ENCODE measurements around the gene SPHK1.
A peak's percentile ranks its signal among the peaks of the same experiment; 100 is the strongest.
"Not testable (repeated sequence)": the region's sequence is repeated elsewhere in the genome, so short reads cannot be mapped to it uniquely, and the experiment has no call there.

Gene SPHK1, protein sequence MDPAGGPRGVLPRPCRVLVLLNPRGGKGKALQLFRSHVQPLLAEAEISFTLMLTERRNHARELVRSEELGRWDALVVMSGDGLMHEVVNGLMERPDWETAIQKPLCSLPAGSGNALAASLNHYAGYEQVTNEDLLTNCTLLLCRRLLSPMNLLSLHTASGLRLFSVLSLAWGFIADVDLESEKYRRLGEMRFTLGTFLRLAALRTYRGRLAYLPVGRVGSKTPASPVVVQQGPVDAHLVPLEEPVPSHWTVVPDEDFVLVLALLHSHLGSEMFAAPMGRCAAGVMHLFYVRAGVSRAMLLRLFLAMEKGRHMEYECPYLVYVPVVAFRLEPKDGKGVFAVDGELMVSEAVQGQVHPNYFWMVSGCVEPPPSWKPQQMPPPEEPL

DNA sequence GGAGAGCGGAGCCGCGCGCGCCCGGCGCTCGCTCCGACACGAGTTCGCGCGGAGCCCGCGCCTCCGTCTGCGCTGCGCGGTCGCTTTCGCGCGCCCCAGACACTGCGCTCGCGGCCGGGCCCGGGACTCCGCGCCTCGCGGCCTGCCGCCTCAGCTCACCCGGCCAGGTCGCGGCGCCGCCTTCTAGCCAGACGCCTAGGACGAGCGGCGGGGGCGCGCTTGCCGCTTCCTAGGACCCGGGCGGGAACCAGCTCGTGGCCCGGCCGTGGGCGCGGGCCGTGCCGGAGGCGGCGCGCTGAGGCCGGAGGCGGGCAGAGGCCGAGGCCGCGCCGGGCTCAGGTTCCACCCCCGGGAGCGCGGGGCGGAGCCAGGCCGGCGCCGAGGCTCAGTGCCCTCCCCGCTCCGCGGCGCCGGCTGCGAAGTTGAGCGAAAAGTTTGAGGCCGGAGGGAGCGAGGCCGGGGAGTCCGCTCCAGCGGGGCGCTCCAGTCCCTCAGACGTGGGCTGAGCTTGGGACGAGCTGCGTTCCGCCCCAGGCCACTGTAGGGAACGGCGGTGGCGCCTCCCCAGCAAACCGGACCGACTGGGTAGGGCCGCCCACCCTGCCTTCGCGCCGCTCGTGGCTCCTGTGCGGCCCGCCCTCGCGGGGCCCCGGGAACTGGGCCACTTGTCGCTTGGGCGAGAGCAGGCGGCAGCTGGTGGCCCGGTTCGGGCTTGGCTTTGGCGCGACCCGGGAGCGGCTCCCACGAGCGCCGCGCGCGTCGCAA, at the start of gene SPHK1:
SPHK1 (plus strand) TSS at position 388 of the 765 bp plus-strand sequence. CDS start 1,036 bp downstream, outside the sequence.
- peak; percentile 72 for DNase-seq

GRCh38 chr17:76335716-76336381, 48.6 kb upstream of the SPHK1 start:
- DNase-seq = no peak

DNA sequence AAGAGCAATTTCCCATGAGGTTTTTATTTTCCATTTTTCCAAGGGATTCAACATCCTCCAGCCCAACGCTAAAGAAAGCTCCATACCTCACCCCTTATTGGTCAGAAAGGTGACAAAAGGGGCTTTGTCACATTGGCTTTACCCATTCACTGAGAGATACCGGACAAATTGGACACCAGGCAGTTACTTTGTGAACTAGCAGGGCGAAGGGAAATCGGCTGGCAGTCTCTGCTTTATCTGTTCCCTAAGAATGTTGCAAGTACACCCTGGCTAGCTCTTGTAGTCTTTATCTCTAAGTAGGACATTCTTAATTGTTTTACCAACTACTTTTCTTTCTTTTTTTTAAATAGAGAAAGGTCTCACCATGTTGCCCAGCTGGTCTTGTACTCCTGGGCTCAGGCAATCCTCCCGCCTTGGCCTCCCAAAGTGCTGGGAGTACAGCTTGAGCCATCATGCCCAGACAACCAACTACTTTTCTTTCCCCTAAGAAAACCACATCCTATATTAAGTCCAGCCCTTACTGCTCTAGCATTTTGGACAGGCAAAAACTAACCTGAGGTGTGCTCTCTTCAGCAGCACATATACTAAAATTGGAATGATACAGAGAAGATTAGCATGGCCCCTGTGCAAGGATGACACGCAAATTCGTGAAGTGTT, 47.5 kb upstream of the SPHK1 start:
- no peak for DNase-seq

DNA sequence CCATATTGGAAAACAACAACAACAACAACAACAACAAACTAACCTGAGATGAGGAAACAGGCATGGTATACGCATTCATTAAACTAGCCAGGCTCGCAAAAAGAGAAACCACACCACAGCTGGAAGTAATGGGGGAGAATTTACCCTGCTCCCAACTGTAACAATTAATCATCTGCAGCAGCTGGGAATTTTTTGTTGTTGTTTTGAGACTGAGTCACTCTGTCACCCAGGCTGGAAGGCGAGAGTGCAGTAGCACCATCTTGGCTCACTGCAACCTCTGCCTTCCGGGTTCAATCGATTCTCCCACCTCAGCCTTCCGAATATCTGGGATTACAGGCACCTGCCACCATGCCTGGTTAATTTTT, 47.0 kb upstream of the SPHK1 start:
- DNase-seq = no peak

GRCh38 chr17:76341301-76341700, 43.1 kb upstream of the SPHK1 start:
- no peak for DNase-seq

GRCh38 chr17:76343106-76343505, 41.3 kb upstream of the SPHK1 start:
- no peak for DNase-seq

DNA sequence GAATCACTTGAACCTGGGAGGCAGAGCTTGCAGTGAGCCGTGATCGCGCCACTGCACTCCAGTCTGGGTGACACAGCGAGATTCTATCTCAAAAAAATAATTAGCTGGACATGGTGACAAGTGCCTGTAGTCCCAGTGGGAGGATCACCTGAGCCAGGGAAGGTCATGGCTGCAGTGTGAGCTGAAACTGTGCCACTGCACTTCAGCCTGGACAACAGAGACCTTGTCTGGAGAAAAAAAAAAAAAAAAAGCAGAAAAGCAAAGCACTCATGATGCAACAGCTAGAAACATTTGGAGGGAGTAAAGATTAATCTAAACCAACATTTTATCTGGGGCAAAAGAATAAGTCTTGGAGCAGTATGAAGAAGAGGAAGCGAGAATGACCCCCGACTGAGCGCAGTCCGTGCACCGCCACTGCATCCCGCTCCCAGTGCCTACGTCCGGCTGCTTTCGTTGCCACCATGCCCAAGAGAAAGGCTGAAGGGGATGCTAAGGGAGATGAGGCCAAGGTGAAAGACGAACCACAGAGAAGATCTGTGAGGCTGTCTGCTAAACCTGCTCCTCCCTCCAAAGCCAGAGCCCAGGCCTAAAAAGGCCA, 38.9 kb upstream of the SPHK1 start:
- no peak for DNase-seq

DNA sequence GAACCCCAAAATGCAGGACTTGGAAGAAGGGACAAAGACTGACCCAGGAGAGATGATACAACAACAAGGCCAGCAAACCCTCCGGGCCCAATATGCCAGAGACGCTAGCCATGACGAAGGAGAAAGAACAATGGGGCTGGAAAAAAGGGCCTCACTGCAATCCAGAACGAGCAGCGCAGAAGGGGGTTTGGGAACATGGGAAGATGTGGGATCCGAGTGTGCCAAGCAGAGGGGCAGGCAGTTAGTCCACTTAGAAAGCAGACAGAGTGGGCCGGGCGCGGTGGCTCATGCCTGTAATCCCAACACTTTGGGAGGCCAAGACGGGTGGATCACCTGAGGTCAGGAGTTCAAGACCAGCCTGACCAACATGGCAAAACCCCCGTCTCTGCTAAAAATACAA, 37.5 kb upstream of the SPHK1 start:
- DNase-seq = not testable (repeated sequence)

- no peak for DNase-seq
Measured at GRCh38 chr17:76350463-76350862, 33.9 kb upstream of the SPHK1 start.

GRCh38 chr17:76351526-76352071, 32.8 kb upstream of the SPHK1 start:
- no peak for DNase-seq

DNA sequence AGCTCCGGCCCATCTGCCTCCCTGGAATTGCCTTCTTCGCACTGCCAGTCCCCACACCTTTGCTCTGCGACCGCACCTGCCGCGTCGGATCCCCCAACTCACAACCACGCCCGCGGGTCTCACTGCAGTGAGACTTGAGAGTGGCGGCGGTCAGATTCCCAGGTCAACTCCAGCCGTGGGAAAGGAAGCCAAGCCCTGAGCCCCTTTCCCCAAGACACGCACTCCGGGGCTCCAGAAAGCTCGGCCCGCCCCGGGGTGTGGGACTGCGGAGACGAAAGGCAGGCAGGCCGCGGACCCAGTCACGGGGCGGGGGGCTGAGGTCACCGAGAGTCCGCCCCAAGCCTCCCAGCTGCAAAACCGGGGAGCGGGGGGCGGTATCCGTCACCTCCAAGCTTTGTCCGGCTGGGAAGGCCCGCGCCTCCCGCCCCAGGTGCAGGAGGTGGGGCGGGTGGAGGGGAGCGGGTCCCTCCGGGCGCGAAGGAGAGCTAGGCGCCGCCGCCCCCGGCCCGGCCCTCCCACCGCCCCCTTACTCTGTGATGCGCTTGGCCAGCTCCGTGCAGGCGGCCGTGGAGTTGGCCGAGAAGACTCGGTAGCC, 31.3 kb upstream of the SPHK1 start:
- DNase-seq = peak; percentile 25

DNA sequence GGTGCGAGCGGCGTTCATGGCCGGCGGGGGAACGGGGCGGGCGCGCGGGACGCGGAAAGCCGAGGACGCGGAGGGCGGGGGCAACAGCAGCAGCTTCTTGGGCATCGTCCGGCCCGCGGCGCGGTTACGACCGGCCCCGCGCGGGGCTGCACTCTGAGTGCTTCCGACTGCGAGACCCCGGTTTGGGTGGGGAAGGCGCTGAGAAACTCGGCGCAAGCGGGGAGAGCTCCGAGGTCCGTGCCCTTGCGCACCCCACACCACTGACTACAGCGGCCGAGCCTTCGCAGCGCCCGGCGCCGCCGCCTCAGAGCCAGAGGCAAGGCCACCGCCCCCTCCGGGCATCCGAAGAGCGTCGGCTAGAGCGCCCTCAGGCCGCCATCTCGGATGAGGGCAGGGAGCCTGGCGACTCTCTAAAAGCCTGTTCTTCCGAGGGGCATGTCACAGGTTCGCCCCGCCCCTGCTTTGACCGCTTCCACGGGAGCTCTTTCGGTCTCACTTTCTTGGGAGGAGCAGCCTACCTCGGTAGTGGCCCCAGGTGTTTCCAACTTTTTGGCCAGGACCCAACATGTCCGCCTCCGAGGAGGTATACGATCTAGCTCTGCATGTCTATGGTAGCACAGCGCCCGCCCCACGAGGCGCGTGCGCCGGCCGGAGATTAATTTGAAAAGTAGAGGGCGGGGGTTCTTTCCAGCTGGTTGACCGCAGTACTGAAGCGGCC, 30.7 kb upstream of the SPHK1 start, which contains the start of gene PRPSAP1:
PRPSAP1 (minus strand) TSS at position 318 of the 718 bp plus-strand sequence; CDS start at position 105, 213 bp downstream.
- peak; percentile 85 for DNase-seq

DNA sequence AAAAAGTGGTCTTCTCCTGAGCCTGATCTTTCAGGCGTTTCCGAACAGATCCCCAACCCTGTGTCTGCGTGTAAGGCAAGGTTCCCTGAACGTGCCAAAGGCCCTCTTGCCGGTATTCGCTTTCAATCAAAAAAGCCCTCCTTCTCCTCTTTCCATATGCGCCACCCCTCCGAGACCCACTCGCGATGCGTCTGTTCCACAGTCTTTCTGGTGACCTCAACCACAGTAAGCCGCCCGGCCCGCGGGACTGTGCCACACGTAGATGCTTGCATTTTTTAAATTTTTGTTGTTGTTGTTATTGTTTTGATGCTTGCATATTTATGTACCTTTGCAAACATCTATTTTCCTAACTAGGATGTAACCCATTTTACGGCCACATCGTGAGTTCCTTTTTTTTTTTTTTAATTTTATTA, 30.1 kb upstream of the SPHK1 start:
- DNase-seq = no peak

GRCh38 chr17:76354747-76355310, 29.6 kb upstream of the SPHK1 start:
- no peak for DNase-seq

GRCh38 chr17:76356803-76357456, 27.5 kb upstream of the SPHK1 start:
- no peak for DNase-seq

GRCh38 chr17:76357597-76358158, 26.7 kb upstream of the SPHK1 start:
- no peak for DNase-seq

- no peak for DNase-seq
Measured at GRCh38 chr17:76359375-76359774, 25.0 kb upstream of the SPHK1 start.

GRCh38 chr17:76359776-76360175, 24.6 kb upstream of the SPHK1 start:
- not testable (repeated sequence) for DNase-seq

DNA sequence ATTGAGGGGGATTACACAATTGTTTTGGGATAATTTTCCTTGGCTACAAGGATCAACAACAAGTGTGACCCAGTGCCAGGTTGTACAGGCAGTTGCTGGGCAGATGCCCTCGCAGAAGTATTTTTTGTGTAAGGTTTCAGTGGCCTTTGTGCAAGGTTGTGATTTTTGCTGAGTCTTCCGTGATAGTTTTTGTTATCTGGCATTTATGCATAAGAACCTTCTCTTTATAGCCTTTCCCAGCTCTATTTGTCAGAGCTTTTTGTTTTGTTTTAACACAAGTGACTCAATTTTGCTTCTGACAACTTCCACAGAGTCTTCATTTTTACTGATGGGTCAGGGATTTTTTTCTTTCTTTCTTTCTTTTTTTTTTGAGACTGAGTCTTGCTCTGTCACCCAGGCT, 23.9 kb upstream of the SPHK1 start:
- DNase-seq = no peak

All from activated T-cell treated with anti-CD3 and anti-CD28 coated beads, Interleukin-2, amount 50 U/mL, for 1 hour (primary cell).